ENCODE results near the gene CPSF4L.

Gene CPSF4L

GRCh38 chr17:73214851-73215250 lies 46.8 kb downstream of the CPSF4L start:
- Histone ChIP-seq H3K9me3 (ENCODE audit: control insufficient read depth, low read length) (no peaks in the 10 kb centered on the region), H3K4me1 (ENCODE audit: control insufficient read depth, insufficient read depth, low read length, poor library complexity, severe bottlenecking) (no peaks in the 10 kb centered on the region), H3K27ac (ENCODE audit: low read depth, low read length, severe bottlenecking) (no peak overlapping the region), H3K4me3 (ENCODE audit: extremely low read depth, insufficient read depth, low read length, poor library complexity, severe bottlenecking) (no peak overlapping the region), H3K36me3 (ENCODE audit: control insufficient read depth, insufficient read depth, low read length) (peaks cover 40% of the 10 kb centered on the region)
- WGBS, 2 experiments (ENCODE audit: insufficient coverage in 2 of 2), result 83 to 100% methylated on average over 1 to 3 of the region's 4 CpGs

GRCh38 chr17:73214008-73214407 lies 47.7 kb downstream of the CPSF4L start:
- H3K9me3 ChIP-seq (ENCODE audit: control insufficient read depth, low read length), result no peaks in the 10 kb centered on the region
- H3K4me1 ChIP-seq (ENCODE audit: control insufficient read depth, insufficient read depth, low read length, poor library complexity, severe bottlenecking), result no peaks in the 10 kb centered on the region
- no peak overlapping the region for H3K27ac ChIP-seq (ENCODE audit: low read depth, low read length, severe bottlenecking)
- peaks cover 45% of the 10 kb centered on the region for H3K36me3 ChIP-seq (ENCODE audit: control insufficient read depth, insufficient read depth, low read length)
- H3K4me3 ChIP-seq (ENCODE audit: extremely low read depth, insufficient read depth, low read length, poor library complexity, severe bottlenecking), result no peak overlapping the region

- Histone ChIP-seq H3K9me3 (ENCODE audit: control insufficient read depth, low read length) (no peaks in the 10 kb centered on the region), H3K4me1 (ENCODE audit: control insufficient read depth, insufficient read depth, low read length, poor library complexity, severe bottlenecking) (no peaks in the 10 kb centered on the region), H3K36me3 (ENCODE audit: control insufficient read depth, insufficient read depth, low read length) (peaks cover 58% of the 10 kb centered on the region), H3K4me3 (ENCODE audit: extremely low read depth, insufficient read depth, low read length, poor library complexity, severe bottlenecking) (no peak overlapping the region), H3K27ac (ENCODE audit: low read depth, low read length, severe bottlenecking) (no peak overlapping the region)
- WGBS, 2 experiments (ENCODE audit: insufficient coverage in 2 of 2), result 89 to 93% methylated on average over 7 to 9 of the region's 13 CpGs
These were observed 49.9 kb downstream of the CPSF4L start for GRCh38 chr17:73211745-73212144.

- H3K36me3 ChIP-seq (ENCODE audit: control insufficient read depth, insufficient read depth, low read length), result peaks cover 66% of the 10 kb centered on the region
- 94 to 98% methylated on average over 4 to 5 of the region's 8 CpGs for WGBS, 2 experiments (ENCODE audit: insufficient coverage in 2 of 2)
These were observed 51.5 kb downstream of the CPSF4L start for GRCh38 chr17:73210002-73210678.

GRCh38 chr17:73209436-73209835 lies 52.2 kb downstream of the CPSF4L start:
- Histone ChIP-seq H3K4me1 (ENCODE audit: control insufficient read depth, insufficient read depth, low read length, poor library complexity, severe bottlenecking) (no peaks in the 10 kb centered on the region), H3K4me3 (ENCODE audit: extremely low read depth, insufficient read depth, low read length, poor library complexity, severe bottlenecking) (no peak overlapping the region), H3K36me3 (ENCODE audit: control insufficient read depth, insufficient read depth, low read length) (peaks cover 69% of the 10 kb centered on the region), H3K27ac (ENCODE audit: low read depth, low read length, severe bottlenecking) (no peak overlapping the region), H3K9me3 (ENCODE audit: control insufficient read depth, low read length) (no peaks in the 10 kb centered on the region)
- 96 to 97% methylated on average over 9 to 13 of the region's 13 CpGs for WGBS, 2 experiments (ENCODE audit: insufficient coverage in 2 of 2)

More at GRCh38 chr17:73210002-73210678, 51.5 kb downstream of the CPSF4L start:
- no peak overlapping the region for H3K4me3 ChIP-seq (ENCODE audit: extremely low read depth, insufficient read depth, low read length, poor library complexity, severe bottlenecking)
- H3K4me1 ChIP-seq (ENCODE audit: control insufficient read depth, insufficient read depth, low read length, poor library complexity, severe bottlenecking), result no peaks in the 10 kb centered on the region
- no peaks in the 10 kb centered on the region for H3K9me3 ChIP-seq (ENCODE audit: control insufficient read depth, low read length)
- H3K27ac ChIP-seq (ENCODE audit: low read depth, low read length, severe bottlenecking), result no peak overlapping the region

GRCh38 chr17:73208139-73208827 lies 53.4 kb downstream of the CPSF4L start:
- Histone ChIP-seq H3K27ac (ENCODE audit: low read depth, low read length, severe bottlenecking) (peak overlapping the region; percentile 10), H3K4me1 (ENCODE audit: control insufficient read depth, insufficient read depth, low read length, poor library complexity, severe bottlenecking) (no peaks in the 10 kb centered on the region), H3K4me3 (ENCODE audit: extremely low read depth, insufficient read depth, low read length, poor library complexity, severe bottlenecking) (no peak overlapping the region), H3K9me3 (ENCODE audit: control insufficient read depth, low read length) (no peaks in the 10 kb centered on the region), H3K36me3 (ENCODE audit: control insufficient read depth, insufficient read depth, low read length) (peaks cover 74% of the 10 kb centered on the region)
- WGBS, 2 experiments (ENCODE audit: insufficient coverage in 2 of 2), result 97 to 98% methylated on average over 15 to 16 of the region's 16 CpGs

- Histone ChIP-seq H3K27ac (ENCODE audit: low read depth, low read length, severe bottlenecking) (no peak overlapping the region), H3K4me3 (ENCODE audit: extremely low read depth, insufficient read depth, low read length, poor library complexity, severe bottlenecking) (no peak overlapping the region), H3K36me3 (ENCODE audit: control insufficient read depth, insufficient read depth, low read length) (peaks cover 94% of the 10 kb centered on the region), H3K4me1 (ENCODE audit: control insufficient read depth, insufficient read depth, low read length, poor library complexity, severe bottlenecking) (peaks cover 6% of the 10 kb centered on the region), H3K9me3 (ENCODE audit: control insufficient read depth, low read length) (no peaks in the 10 kb centered on the region)
- WGBS, 2 experiments (ENCODE audit: insufficient coverage in 2 of 2), result 87 to 98% methylated on average over 8 to 10 of the region's 10 CpGs
These were observed 56.2 kb downstream of the CPSF4L start for GRCh38 chr17:73205459-73205961.

- no peak overlapping the region for H3K4me3 ChIP-seq (ENCODE audit: extremely low read depth, insufficient read depth, low read length, poor library complexity, severe bottlenecking)
- peaks cover 97% of the 10 kb centered on the region for H3K36me3 ChIP-seq (ENCODE audit: control insufficient read depth, insufficient read depth, low read length)
- H3K9me3 ChIP-seq (ENCODE audit: control insufficient read depth, low read length), result no peaks in the 10 kb centered on the region
- H3K27ac ChIP-seq (ENCODE audit: low read depth, low read length, severe bottlenecking), result no peak overlapping the region
- H3K4me1 ChIP-seq (ENCODE audit: control insufficient read depth, insufficient read depth, low read length, poor library complexity, severe bottlenecking), result peaks cover 6% of the 10 kb centered on the region
- 89 to 95% methylated on average over 4 to 7 of the region's 10 CpGs for WGBS, 2 experiments (ENCODE audit: insufficient coverage in 2 of 2)
These were observed 57.7 kb downstream of the CPSF4L start for GRCh38 chr17:73203788-73204479.

GRCh38 chr17:73203135-73203787 lies 58.4 kb downstream of the CPSF4L start:
- no peaks in the 10 kb centered on the region for H3K9me3 ChIP-seq (ENCODE audit: control insufficient read depth, low read length)
- 87 to 90% methylated on average over 3 to 6 of the region's 8 CpGs for WGBS, 2 experiments (ENCODE audit: insufficient coverage in 2 of 2)
- no peak overlapping the region for H3K27ac ChIP-seq (ENCODE audit: low read depth, low read length, severe bottlenecking)
- no peak overlapping the region for H3K4me3 ChIP-seq (ENCODE audit: extremely low read depth, insufficient read depth, low read length, poor library complexity, severe bottlenecking)
- H3K36me3 ChIP-seq (ENCODE audit: control insufficient read depth, insufficient read depth, low read length), result peaks cover 97% of the 10 kb centered on the region
- peaks cover 6% of the 10 kb centered on the region for H3K4me1 ChIP-seq (ENCODE audit: control insufficient read depth, insufficient read depth, low read length, poor library complexity, severe bottlenecking)

- no peaks in the 10 kb centered on the region for H3K9me3 ChIP-seq (ENCODE audit: control insufficient read depth, low read length)
- H3K4me1 ChIP-seq (ENCODE audit: control insufficient read depth, insufficient read depth, low read length, poor library complexity, severe bottlenecking), result peaks cover 6% of the 10 kb centered on the region
- H3K36me3 ChIP-seq (ENCODE audit: control insufficient read depth, insufficient read depth, low read length), result peaks cover 98% of the 10 kb centered on the region
- no peak overlapping the region for H3K27ac ChIP-seq (ENCODE audit: low read depth, low read length, severe bottlenecking)
- H3K4me3 ChIP-seq (ENCODE audit: extremely low read depth, insufficient read depth, low read length, poor library complexity, severe bottlenecking), result no peak overlapping the region
- 93 to 94% methylated on average over 18 of the region's 19 CpGs for WGBS, 2 experiments (ENCODE audit: insufficient coverage in 2 of 2)
These were observed 60.2 kb downstream of the CPSF4L start for GRCh38 chr17:73201215-73202069.

Data from mesodermal cell (in vitro differentiated cells).